B cell (primary cell): Measurements from ENCODE around the gene NATD1. TPM values are rescaled to one million over a fixed set of nuclear protein-coding genes. Genes with fewer than 3 reads are reported as not detected.
A peak's percentile ranks its signal among the peaks of the same experiment; 100 is the strongest.

ENCODE experiments used
- ATAC-seq: fragments of 200-7000 bp; cut with Tn5 transposase; one replicate; pipeline ENCODE4 v1.10.0; 2021; ENCODE audit warnings: low read depth, mild to moderate bottlenecking, moderate number of reproducible peaks, moderate library complexity
- CTCF ChIA-PET: fragments of 350-600 bp; sonication (Branson Sonifier 250); formaldehyde crosslinking; loops from one replicate; lab custom pipeline; 2021; ENCODE audit warnings: antibody characterized with exemption, inconsistent platforms; lab: Charles Lee
- POLR2A ChIA-PET: fragments of 350-600 bp; sonication (Branson Sonifier 250); formaldehyde crosslinking; loops from one replicate; lab custom pipeline; 2021; ENCODE audit warnings: antibody characterized with exemption; lab: Charles Lee
- DNase-seq: peaks from one replicate; pipeline ENCODE4 v3.0.0; 2013
- H2AFZ ChIP-seq: 2 replicates; pipeline ENCODE4 v1.6.1; 2012; ENCODE audit warnings: mild to moderate bottlenecking, low read depth, low read length; ENCODE audit not compliant: insufficient read depth, poor library complexity, severe bottlenecking
- H3K27ac ChIP-seq, 2 donors: 1 replicate in 1 of 2; 2 replicates in 1 of 2; pipeline ENCODE4 v1.5.1; 2012 to 2013; ENCODE audit warnings: low read length in 2 of 2, mild to moderate bottlenecking in 2 of 2, moderate library complexity in 1 of 2
- H3K27me3 ChIP-seq, 4 experiments: fragments of 200-600 bp in 1 of 4; sonication (generic) in 1 of 4; replicated peaks in 1 of 4; 1 replicate in 2 of 4; 2 replicates in 2 of 4; pipeline versions ENCODE4 v1.6.1 to v1.7.0; 2013 to 2016; ENCODE audit warnings: low read length in 3 of 4, mild to moderate bottlenecking in 2 of 4, mixed read lengths in 1 of 4, moderate library complexity in 1 of 4; ENCODE audit not compliant: insufficient read depth in 4 of 4, control insufficient read depth in 3 of 4; ENCODE audit errors: control extremely low read depth in 1 of 4
- H3K36me3 ChIP-seq, 2 experiments: replicated peaks in 1 of 2; 1 replicate in 1 of 2; 2 replicates in 1 of 2; pipeline versions ENCODE4 v1.6.1 to v1.7.1; 2013; ENCODE audit warnings: low read length in 1 of 2; ENCODE audit not compliant: insufficient read depth in 2 of 2, control insufficient read depth in 1 of 2; ENCODE audit errors: control extremely low read depth in 1 of 2, extremely low read depth in 1 of 2
- H3K4me1 ChIP-seq, 2 donors: fragments of 200-600 bp in 1 of 2; sonication (generic) in 1 of 2; 1 replicate in 1 of 2; 2 replicates in 1 of 2; pipeline versions ENCODE4 v1.5.1 to v1.6.1; 2013 to 2017; ENCODE audit warnings: low read length in 2 of 2; ENCODE audit not compliant: control insufficient read depth in 2 of 2, insufficient read depth in 2 of 2
- H3K4me2 ChIP-seq: replicated peaks from 2 replicates; pipeline ENCODE3; 2012; ENCODE audit warnings: mild to moderate bottlenecking, low read depth, low read length; ENCODE audit not compliant: poor library complexity, severe bottlenecking
- H3K4me3 ChIP-seq, 5 experiments: fragments of 200-600 bp in 1 of 5; sonication (generic) in 1 of 5; 1 replicate in 3 of 5; 2 replicates in 2 of 5; pipeline versions ENCODE4 v1.5.1 to v1.7.0; 2011 to 2016; ENCODE audit warnings: low read length in 4 of 5, mild to moderate bottlenecking in 4 of 5, low read depth in 2 of 5, control low read depth in 1 of 5, moderate library complexity in 1 of 5; ENCODE audit not compliant: insufficient read depth in 1 of 5; ENCODE audit errors: control extremely low read depth in 1 of 5, extremely low read depth in 1 of 5
- H3K79me2 ChIP-seq: fragments of 200-600 bp; sonication (generic); one replicate; pipeline ENCODE4 v1.6.0; 2016; ENCODE audit warnings: low read length; ENCODE audit not compliant: control insufficient read depth, insufficient read depth
- H3K9ac ChIP-seq: fragments of 200-600 bp; sonication (generic); 2 replicates; pipeline ENCODE4 v1.6.1; 2017; ENCODE audit warnings: mild to moderate bottlenecking, low read length, moderate library complexity
- H3K9me3 ChIP-seq, 3 donors: one replicate each; pipeline versions ENCODE4 v1.6.1 to v1.7.1; 2013; ENCODE audit warnings: low read length in 2 of 3; ENCODE audit not compliant: control insufficient read depth in 2 of 3, insufficient read depth in 1 of 3; ENCODE audit errors: control extremely low read depth in 1 of 3
- H4K20me1 ChIP-seq: 2 replicates; pipeline ENCODE4 v1.6.0; 2012; ENCODE audit warnings: mild to moderate bottlenecking, low read length; ENCODE audit not compliant: insufficient read depth, control insufficient read depth, poor library complexity, severe bottlenecking
- H3K27ac Mint-ChIP-seq: one replicate; pipeline ENCODE4 v1.8.0; 2021; ENCODE audit warnings: mixed read lengths
- H3K27me3 Mint-ChIP-seq: one replicate; pipeline ENCODE4 v1.8.0; 2021; ENCODE audit warnings: mixed read lengths
- H3K4me1 Mint-ChIP-seq: one replicate; pipeline ENCODE4 v1.8.0; 2021; ENCODE audit warnings: mixed read lengths
- H3K4me3 Mint-ChIP-seq: one replicate; pipeline ENCODE4 v1.8.0; 2021; ENCODE audit warnings: mixed read lengths
- H3K9me3 Mint-ChIP-seq: one replicate; pipeline ENCODE4 v1.8.0; 2022; ENCODE audit warnings: mixed read lengths; ENCODE audit not compliant: insufficient read depth
- EZH2 ChIP-seq: IDR thresholded peaks from 2 replicates; pipeline ENCODE4 v1.6.1; 2012; ENCODE audit warnings: borderline replicate concordance, low read depth, mild to moderate bottlenecking, moderate library complexity, low read length; ENCODE audit not compliant: insufficient read depth, poor library complexity, severe bottlenecking
- WGBS: methylation state at CpG from one replicate; pipeline ENCODE4 v1.1.5; 2013; ENCODE audit warnings: missing lambda C conversion rate; ENCODE audit not compliant: insufficient coverage; 5-methylcytosine and 5-hydroxymethylcytosine counted together
- intact Hi-C: fragments of 100-400 bp; cut with micrococcal nuclease; formaldehyde crosslinking; loops from one replicate; pipeline ENCODE4 v1.10.0; 2022
- polyA plus RNA-seq: library from polyadenylated mRNA; depleted of rRNA; stranded (reverse); fragments of >200 nt; gene quantifications from 2 replicates; pipeline ENCODE4 v1.2.3, GENCODE V29; 2012
- total RNA-seq, 2 donors: library from RNA; stranded (reverse); fragments of 120-200 nt in 1 of 2; gene quantifications; 1 replicate in 1 of 2; 2 replicates in 1 of 2; pipeline versions ENCODE4 v1.2.3 to v1.2.4, GENCODE V29; 2013 to 2022
- TF ChIP-seq, protein P1 (sequence below): fragments of 200-600 bp; IDR thresholded peaks from one replicate; pipeline ENCODE4 v1.8.0; 2022; ENCODE audit warnings: antibody characterized with exemption, mild to moderate bottlenecking

NATD1 gene
- total and polyA plus RNA-seq, 2 donors (not counting 1 experiment from before 2014, with no cell fraction given) = 2.0 to 6.7 TPM

DNA sequence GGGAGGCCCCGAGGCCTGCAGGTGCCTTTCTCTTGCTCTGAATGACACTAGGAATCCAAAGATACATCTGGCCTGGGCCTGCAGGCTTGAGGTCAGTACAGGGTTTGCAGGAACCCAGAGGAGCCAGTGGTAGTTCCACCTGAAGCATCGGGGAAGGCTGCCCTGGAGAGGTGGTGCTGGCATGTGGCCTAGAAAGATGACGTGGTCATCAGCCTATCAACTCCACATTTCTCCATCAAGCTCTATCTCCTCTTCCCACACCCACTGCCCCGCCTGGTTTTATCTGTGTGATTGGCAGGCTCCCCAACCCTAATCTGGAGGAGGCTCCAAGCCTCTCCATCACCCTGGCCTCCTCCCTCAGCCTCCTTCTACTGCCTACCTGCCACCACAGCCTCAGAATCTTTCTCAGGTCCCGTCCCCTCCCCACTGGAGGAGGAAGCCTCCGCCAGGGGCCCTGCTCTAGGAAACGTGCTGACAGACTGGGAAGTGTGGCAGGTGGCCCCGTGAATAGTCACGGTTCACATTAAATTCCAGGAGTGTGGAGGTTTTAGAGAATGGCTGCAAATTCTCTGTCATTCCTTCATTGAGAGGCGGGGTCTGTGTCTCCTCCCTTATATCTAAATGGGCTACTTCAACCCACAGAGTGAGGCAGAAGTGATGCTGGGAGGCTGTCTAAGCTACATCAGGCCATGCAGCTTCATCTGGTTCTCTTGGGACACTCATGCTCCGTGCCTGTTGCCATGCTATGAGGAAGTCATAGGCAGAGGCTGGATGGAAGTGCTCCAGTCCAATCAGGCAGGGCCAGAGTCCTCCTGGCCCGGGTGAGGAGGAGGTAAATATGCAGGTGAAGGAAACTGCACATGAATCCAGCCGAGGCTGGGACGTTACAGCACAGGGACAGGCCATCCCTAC, 19.9 kb upstream of the NATD1 start:
- Histone ChIP-seq H3K9ac (no peak overlapping the region), H4K20me1 (no peaks in the 10 kb centered on the region), H3K27ac (no peak overlapping the region), H3K4me2 (no peak overlapping the region), H3K79me2 (peaks cover 4% of the 10 kb centered on the region), H2AFZ (no peak overlapping the region), H3K4me3 (no peak overlapping the region), H3K9me3 (no peaks in the 10 kb centered on the region), H3K27me3 (no peaks in the 10 kb centered on the region), H3K4me1 (peaks cover 19 to 25% of the 10 kb centered on the region in 2 donors), H3K36me3 (no peaks in the 10 kb centered on the region)
- peaks cover 24% of the 10 kb centered on the region for H3K4me1 Mint-ChIP-seq
- ATAC-seq = no peak
- ChIA-PET CTCF (interaction anchor here (0.9 kb wide), 1 partner anchor 240 kb away, joined by 3 read pairs; no protein-coding TSS in a partner anchor), POLR2A (interaction anchor here (0.6 kb wide), 1 partner anchor 141 kb away, joined by 8 read pairs; no protein-coding TSS in a partner anchor)
- intact Hi-C loops = no loop called here
- no peak for TF ChIP-seq EZH2
- TF ChIP-seq, protein P1, sequence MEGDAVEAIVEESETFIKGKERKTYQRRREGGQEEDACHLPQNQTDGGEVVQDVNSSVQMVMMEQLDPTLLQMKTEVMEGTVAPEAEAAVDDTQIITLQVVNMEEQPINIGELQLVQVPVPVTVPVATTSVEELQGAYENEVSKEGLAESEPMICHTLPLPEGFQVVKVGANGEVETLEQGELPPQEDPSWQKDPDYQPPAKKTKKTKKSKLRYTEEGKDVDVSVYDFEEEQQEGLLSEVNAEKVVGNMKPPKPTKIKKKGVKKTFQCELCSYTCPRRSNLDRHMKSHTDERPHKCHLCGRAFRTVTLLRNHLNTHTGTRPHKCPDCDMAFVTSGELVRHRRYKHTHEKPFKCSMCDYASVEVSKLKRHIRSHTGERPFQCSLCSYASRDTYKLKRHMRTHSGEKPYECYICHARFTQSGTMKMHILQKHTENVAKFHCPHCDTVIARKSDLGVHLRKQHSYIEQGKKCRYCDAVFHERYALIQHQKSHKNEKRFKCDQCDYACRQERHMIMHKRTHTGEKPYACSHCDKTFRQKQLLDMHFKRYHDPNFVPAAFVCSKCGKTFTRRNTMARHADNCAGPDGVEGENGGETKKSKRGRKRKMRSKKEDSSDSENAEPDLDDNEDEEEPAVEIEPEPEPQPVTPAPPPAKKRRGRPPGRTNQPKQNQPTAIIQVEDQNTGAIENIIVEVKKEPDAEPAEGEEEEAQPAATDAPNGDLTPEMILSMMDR = no peak
- DNase-seq = peak; percentile 13
- no peak overlapping the region for H3K27ac Mint-ChIP-seq
- no peaks in the 10 kb centered on the region for H3K27me3 Mint-ChIP-seq
- no peaks in the 10 kb centered on the region for H3K9me3 Mint-ChIP-seq
- 68% methylated on average over 6 of the region's 14 CpGs for WGBS
- peak overlapping the region; percentile 19 for H3K4me3 Mint-ChIP-seq

DNA sequence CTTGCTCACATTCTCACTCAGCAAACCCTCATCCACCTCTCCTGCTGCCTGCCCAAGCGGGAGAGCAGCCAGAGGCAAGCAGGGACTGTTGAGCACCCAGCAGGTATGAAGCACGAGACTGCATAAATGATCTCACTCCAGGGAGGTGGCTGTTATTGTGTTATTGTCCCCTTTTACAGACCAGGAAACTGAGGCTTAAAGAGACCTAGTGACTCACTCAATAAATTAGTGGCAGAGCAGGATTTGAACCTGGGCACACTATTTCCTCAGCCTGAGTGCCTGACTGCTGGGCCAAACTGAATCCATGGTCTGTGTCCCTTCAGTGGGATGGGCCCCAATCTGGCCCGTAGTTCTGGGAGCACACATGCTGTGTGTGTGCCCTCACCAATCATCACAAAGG, 19.0 kb upstream of the NATD1 start:
- TF ChIP-seq EZH2 = no peak
- TF ChIP-seq, protein P1 = no peak
- H3K9me3 Mint-ChIP-seq = no peaks in the 10 kb centered on the region
- Histone ChIP-seq H3K4me3 (no peak overlapping the region), H3K4me1 (peaks cover 25 to 32% of the 10 kb centered on the region in 2 donors), H4K20me1 (no peaks in the 10 kb centered on the region), H3K4me2 (no peak overlapping the region), H3K9me3 (no peaks in the 10 kb centered on the region), H3K27ac (no peak overlapping the region), H2AFZ (no peak overlapping the region), H3K36me3 (no peaks in the 10 kb centered on the region), H3K79me2 (peaks cover 4% of the 10 kb centered on the region), H3K27me3 (no peaks in the 10 kb centered on the region), H3K9ac (no peak overlapping the region)
- H3K27ac Mint-ChIP-seq = no peak overlapping the region
- no peaks in the 10 kb centered on the region for H3K27me3 Mint-ChIP-seq
- H3K4me3 Mint-ChIP-seq = no peak overlapping the region
- no peak for ATAC-seq
- POLR2A ChIA-PET = interaction anchor here (0.6 kb wide), 1 partner anchor 140 kb away, joined by 8 read pairs; no protein-coding TSS in a partner anchor
- no peak for DNase-seq
- intact Hi-C loops = no loop called here
- peaks cover 29% of the 10 kb centered on the region for H3K4me1 Mint-ChIP-seq
- 100% methylated on average over 1 of the region's 3 CpGs for WGBS
- CTCF ChIA-PET = no interaction called here
